SK-N-SH treated with all-trans-retinoic acid at 6 μM for 48 hours (cell line): Measurements from ENCODE around the gene NOX5.

Experiments
- OSR1 ChIP-seq: fragments of 250-450 bp; sonication (Bioruptor Pico); IDR thresholded peaks from 2 replicates; pipeline ENCODE4 v1.8.0; 2022; ENCODE audit warnings: moderate library complexity, mild to moderate bottlenecking, inconsistent platforms
- PATZ1 ChIP-seq: fragments of 250-450 bp; sonication (Bioruptor Pico); IDR thresholded peaks from 2 replicates; pipeline ENCODE4 v1.8.0; 2020; ENCODE audit warnings: mild to moderate bottlenecking, moderate library complexity, borderline replicate concordance
- RARB ChIP-seq: fragments of 250-450 bp; sonication (Bioruptor Pico); IDR thresholded peaks from 2 replicates; pipeline ENCODE4 v1.8.0; 2021; ENCODE audit warnings: mild to moderate bottlenecking, moderate library complexity
- SNAI2 ChIP-seq: fragments of 250-450 bp; sonication (Bioruptor Pico); IDR thresholded peaks from 2 replicates; pipeline ENCODE4 v1.5.0; 2020; ENCODE audit warnings: mild to moderate bottlenecking, moderate library complexity
- TCF4 ChIP-seq: fragments of 250-450 bp; sonication (Bioruptor Pico); IDR thresholded peaks from 2 replicates; pipeline ENCODE4 v1.8.0; 2021; ENCODE audit warnings: mild to moderate bottlenecking, moderate library complexity, borderline replicate concordance
- ZFP3 ChIP-seq: fragments of 250-450 bp; sonication (Bioruptor Pico); IDR thresholded peaks from 2 replicates; pipeline ENCODE4 v1.5.0; 2020; ENCODE audit warnings: mild to moderate bottlenecking, moderate library complexity
- ZNF8 ChIP-seq: fragments of 450-650 bp; formaldehyde crosslinking; IDR thresholded peaks from 2 replicates; pipeline ENCODE4 v1.5.0; 2020; ENCODE audit warnings: mild to moderate bottlenecking, moderate library complexity
- TF ChIP-seq, protein P1 (sequence below): fragments of 250-450 bp; sonication (Bioruptor Pico); IDR thresholded peaks from 2 replicates; pipeline ENCODE4 v1.5.1; 2021; ENCODE audit warnings: mild to moderate bottlenecking, moderate library complexity

DNA sequence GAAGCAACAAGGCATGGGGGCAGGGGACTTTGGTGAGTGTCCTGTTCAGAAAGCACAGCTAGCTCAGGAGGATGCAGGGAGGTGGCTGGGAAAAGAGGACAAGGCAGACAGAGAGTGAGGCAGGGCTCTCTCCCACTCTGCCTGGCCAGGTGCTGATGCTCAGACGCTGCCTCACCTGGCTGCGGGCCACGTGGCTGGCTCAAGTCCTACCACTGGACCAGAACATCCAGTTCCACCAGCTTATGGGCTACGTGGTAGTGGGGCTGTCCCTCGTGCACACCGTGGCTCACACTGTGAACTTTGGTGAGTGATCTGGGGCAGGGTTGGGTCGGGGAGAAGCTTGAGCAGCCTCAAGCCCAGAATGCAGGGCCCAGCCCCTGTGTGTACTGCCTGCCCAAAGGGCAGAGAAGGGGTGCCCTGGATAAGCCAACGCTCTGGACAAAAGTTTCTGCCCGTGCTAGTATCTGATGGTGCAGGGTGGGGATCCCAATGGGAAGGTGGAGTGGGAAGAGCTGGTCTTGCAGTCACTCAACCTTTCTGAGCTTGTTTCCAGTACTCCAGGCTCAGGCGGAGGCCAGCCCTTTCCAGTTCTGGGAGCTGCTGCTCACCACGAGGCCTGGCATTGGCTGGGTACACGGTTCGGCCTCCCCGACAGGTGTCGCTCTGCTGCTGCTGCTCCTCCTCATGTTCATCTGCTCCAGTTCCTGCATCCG lies 20.9 kb downstream of the NOX5 start:
- no peak for TF ChIP-seq ZFP3 (CRISPR knock-in tag)
- TF ChIP-seq SNAI2 (CRISPR knock-in tag) = no peak
- no peak for TF ChIP-seq OSR1
- no peak for TF ChIP-seq PATZ1 (CRISPR knock-in tag)
- TF ChIP-seq RARB (CRISPR knock-in tag) = no peak
- TF ChIP-seq, protein P1, sequence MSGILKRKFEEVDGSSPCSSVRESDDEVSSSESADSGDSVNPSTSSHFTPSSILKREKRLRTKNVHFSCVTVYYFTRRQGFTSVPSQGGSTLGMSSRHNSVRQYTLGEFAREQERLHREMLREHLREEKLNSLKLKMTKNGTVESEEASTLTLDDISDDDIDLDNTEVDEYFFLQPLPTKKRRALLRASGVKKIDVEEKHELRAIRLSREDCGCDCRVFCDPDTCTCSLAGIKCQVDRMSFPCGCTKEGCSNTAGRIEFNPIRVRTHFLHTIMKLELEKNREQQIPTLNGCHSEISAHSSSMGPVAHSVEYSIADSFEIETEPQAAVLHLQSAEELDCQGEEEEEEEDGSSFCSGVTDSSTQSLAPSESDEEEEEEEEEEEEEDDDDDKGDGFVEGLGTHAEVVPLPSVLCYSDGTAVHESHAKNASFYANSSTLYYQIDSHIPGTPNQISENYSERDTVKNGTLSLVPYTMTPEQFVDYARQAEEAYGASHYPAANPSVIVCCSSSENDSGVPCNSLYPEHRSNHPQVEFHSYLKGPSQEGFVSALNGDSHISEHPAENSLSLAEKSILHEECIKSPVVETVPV (CRISPR knock-in tag) = no peak
- TF ChIP-seq TCF4 (CRISPR knock-in tag) = no peak
- no peak for TF ChIP-seq ZNF8
